MCF 10A (cell line): ENCODE data around the gene RAB11FIP5. TPM values are rescaled to one million over a fixed set of nuclear protein-coding genes. Genes with fewer than 3 reads are reported as not detected.

Source experiments
- BruUV-seq: library from RNA; stranded (reverse); fragments of 400-500 nt; replicated peaks from 2 replicates; lab custom pipeline; 2021; lab: Mats Ljungman, UMichigan
- CTCF ChIA-PET: fragments of 300-600 bp; sonication (Branson Sonifier 250); formaldehyde crosslinking; extraction: SDS; loops from one replicate; lab custom pipeline; 2021; ENCODE audit warnings: antibody characterized with exemption, inconsistent platforms; lab: Yijun Ruan, JAX
- POLR2A ChIA-PET: fragments of 300-600, 350-650 bp; sonication (Branson Sonifier 250); formaldehyde crosslinking; extraction: SDS; loops from one replicate; lab custom pipeline; 2020; ENCODE audit warnings: antibody characterized with exemption, inconsistent platforms; lab: Yijun Ruan, JAX
- DNase-seq: peaks from one replicate; pipeline ENCODE4 v3.0.0-alpha.2; 2018; ENCODE audit not compliant: unreplicated experiment
- H3K27ac Mint-ChIP-seq: one replicate; pipeline ENCODE4 v1.8.0; 2022; ENCODE audit warnings: mild to moderate bottlenecking, low read depth, mixed read lengths; ENCODE audit not compliant: unreplicated experiment
- H3K27me3 Mint-ChIP-seq: one replicate; pipeline ENCODE4 v1.8.0; 2022; ENCODE audit warnings: mixed read lengths; ENCODE audit not compliant: insufficient read depth, unreplicated experiment
- H3K36me3 Mint-ChIP-seq: one replicate; pipeline ENCODE4 v1.8.0; 2022; ENCODE audit warnings: mild to moderate bottlenecking, moderate library complexity, mixed read lengths; ENCODE audit not compliant: insufficient read depth, unreplicated experiment
- H3K4me1 Mint-ChIP-seq: one replicate; pipeline ENCODE4 v1.8.0; 2022; ENCODE audit warnings: mixed read lengths; ENCODE audit not compliant: insufficient read depth, unreplicated experiment
- H3K4me3 Mint-ChIP-seq: one replicate; pipeline ENCODE4 v1.8.0; 2022; ENCODE audit warnings: mild to moderate bottlenecking, moderate library complexity, mixed read lengths; ENCODE audit not compliant: unreplicated experiment
- H3K9me3 Mint-ChIP-seq: one replicate; pipeline ENCODE4 v1.8.0; 2022; ENCODE audit warnings: mixed read lengths; ENCODE audit not compliant: unreplicated experiment
- intact Hi-C: fragments of 100-400 bp; cut with micrococcal nuclease; formaldehyde crosslinking; loops from 2 replicates; pipeline ENCODE4 v1.14.1; 2022
- total RNA-seq: library from RNA; stranded (reverse); gene quantifications from 2 replicates; pipeline ENCODE4 v1.2.3, GENCODE V29; 2022
- TF ChIP-seq, protein P1 (sequence below): fragments of 200-600 bp; IDR thresholded peaks from one replicate; pipeline ENCODE4 v1.8.0; 2022; ENCODE audit warnings: antibody characterized with exemption, mild to moderate bottlenecking; ENCODE audit not compliant: unreplicated experiment

The RAB11FIP5 gene
- total RNA-seq, 1 experiment from 2014 or later = 36.9 TPM

DNA sequence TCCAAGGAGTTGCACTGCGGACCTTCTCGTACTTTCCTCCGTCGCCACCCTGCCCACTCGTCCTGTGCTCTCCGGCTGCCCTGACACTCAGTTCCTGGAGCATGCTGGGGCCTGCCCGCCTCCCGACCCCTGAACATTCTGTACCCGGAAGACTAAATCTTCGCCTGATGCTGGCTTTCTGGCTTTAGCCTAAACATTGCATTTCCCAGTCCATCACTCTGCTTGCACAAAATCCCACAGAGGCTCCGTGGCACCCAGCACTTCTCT is 40.7 kb downstream of the RAB11FIP5 start:
- no peaks in the 10 kb centered on the region for H3K27me3 Mint-ChIP-seq
- ChIA-PET CTCF (interaction anchor here (0.8 to 1.7 kb wide), 3 partner anchors 14 to 140 kb away, joined by 3 to 15 read pairs (median 5); no protein-coding TSS in a partner anchor), POLR2A (interaction anchor here (0.9 to 2.3 kb wide), 2 partner anchors 10 to 42 kb away, joined by 3 to 7 read pairs; no protein-coding TSS in a partner anchor)
- no TSS peak for BruUV-seq
- H3K9me3 Mint-ChIP-seq = no peaks in the 10 kb centered on the region
- TF ChIP-seq, protein P1, sequence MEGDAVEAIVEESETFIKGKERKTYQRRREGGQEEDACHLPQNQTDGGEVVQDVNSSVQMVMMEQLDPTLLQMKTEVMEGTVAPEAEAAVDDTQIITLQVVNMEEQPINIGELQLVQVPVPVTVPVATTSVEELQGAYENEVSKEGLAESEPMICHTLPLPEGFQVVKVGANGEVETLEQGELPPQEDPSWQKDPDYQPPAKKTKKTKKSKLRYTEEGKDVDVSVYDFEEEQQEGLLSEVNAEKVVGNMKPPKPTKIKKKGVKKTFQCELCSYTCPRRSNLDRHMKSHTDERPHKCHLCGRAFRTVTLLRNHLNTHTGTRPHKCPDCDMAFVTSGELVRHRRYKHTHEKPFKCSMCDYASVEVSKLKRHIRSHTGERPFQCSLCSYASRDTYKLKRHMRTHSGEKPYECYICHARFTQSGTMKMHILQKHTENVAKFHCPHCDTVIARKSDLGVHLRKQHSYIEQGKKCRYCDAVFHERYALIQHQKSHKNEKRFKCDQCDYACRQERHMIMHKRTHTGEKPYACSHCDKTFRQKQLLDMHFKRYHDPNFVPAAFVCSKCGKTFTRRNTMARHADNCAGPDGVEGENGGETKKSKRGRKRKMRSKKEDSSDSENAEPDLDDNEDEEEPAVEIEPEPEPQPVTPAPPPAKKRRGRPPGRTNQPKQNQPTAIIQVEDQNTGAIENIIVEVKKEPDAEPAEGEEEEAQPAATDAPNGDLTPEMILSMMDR = no peak
- H3K4me1 Mint-ChIP-seq = peaks cover 34% of the 10 kb centered on the region
- DNase-seq = no peak
- H3K36me3 Mint-ChIP-seq = peaks cover 32% of the 10 kb centered on the region
- intact Hi-C loops = loop anchor here (5.0 kb wide), 2 partner anchors 90 to 180 kb away; no protein-coding TSS in a partner anchor
- peak overlapping the region; percentile 88 for H3K4me3 Mint-ChIP-seq
- H3K27ac Mint-ChIP-seq = peak overlapping the region; percentile 88

- peak within 1 kb of the TSS; percentile 88 for H3K4me3 Mint-ChIP-seq
Observed at GRCh38 chr2:73071360-73072128, 41.2 kb downstream of the RAB11FIP5 start, which contains the start of gene SFXN5. Gene SFXN5, minus strand, starts transcription at chr2:73071712. Its CDS starts 7 bp downstream, at chr2:73071705.

DNA sequence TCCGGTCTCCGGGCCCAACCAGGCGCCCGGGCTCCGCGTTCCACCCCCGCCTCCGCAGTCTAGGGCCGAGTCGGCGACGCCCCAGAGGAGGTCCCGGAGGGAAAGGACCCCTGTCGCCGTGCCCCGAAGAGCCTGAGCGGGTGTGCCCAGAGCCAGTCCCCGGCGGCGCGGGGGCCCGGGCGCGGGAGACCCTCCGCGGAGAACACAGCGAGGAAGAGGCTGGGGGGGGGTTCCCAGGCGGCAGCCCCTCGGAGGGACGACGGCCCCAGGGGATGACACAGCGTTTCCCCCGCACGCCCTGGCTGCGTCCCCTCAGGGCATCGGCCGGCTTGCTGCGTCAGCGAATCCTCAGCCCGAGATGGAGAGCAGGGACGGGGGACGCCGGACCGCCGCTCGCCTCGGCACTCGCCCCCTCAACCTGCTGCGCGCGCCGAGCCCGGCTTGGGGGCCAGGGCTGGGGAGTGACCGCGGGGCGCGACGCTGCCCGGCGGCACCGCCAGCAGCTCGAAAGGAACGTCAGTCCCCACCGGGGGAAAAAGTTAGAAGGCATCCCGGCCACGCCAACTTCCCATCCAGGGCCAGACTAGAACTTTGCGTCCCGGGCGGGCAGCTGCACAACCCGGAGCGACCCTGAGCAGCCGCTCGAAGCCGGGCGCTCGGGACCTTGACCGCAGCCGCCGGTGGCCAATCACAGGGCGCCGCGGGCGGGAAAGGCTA is 41.9 kb downstream of the RAB11FIP5 start:
- no peak for DNase-seq
- Mint-ChIP-seq H3K4me3 (peak overlapping the region; percentile 88), H3K36me3 (peaks cover 27% of the 10 kb centered on the region), H3K27me3 (no peaks in the 10 kb centered on the region), H3K27ac (peak overlapping the region; percentile 88), H3K4me1 (peaks cover 34% of the 10 kb centered on the region), H3K9me3 (no peaks in the 10 kb centered on the region)
- TF ChIP-seq, protein P1 = no peak
- intact Hi-C loops = loop anchor here (2.0 to 5.0 kb wide), 3 partner anchors 78 to 178 kb away; no protein-coding TSS in a partner anchor
- ChIA-PET CTCF (interaction anchor here (0.6 to 1.0 kb wide), 3 partner anchors 106 to 178 kb away, joined by 3 to 4 read pairs (median 3); no protein-coding TSS in a partner anchor), POLR2A (interaction anchor here (0.8 to 2.9 kb wide), 5 partner anchors 9 to 164 kb away, joined by 3 to 24 read pairs (median 4); partner anchors contain the start of gene RAB11FIP5)
- BruUV-seq = no TSS peak

More at GRCh38 chr2:73071360-73072128, 41.2 kb downstream of the RAB11FIP5 start, which contains the start of gene SFXN5:
- TF ChIP-seq, protein P1 = no peak
- DNase-seq = peak; percentile 97
- H3K9me3 Mint-ChIP-seq = no peaks in the 10 kb centered on the region
- CTCF ChIA-PET = interaction anchor here (0.7 kb wide), 1 partner anchor 179 kb away, joined by 3 read pairs; no protein-coding TSS in a partner anchor
- peaks cover 34% of the 10 kb centered on the region for H3K4me1 Mint-ChIP-seq
- POLR2A ChIA-PET = interaction anchor here (0.8 to 2.9 kb wide), 5 partner anchors 9 to 163 kb away, joined by 3 to 24 read pairs (median 4); partner anchors contain the start of gene RAB11FIP5
- BruUV-seq = no TSS peak
- H3K27ac Mint-ChIP-seq = peak within 1 kb of the TSS; percentile 88
- H3K36me3 Mint-ChIP-seq = peaks cover 27% of the 10 kb centered on the region
- H3K27me3 Mint-ChIP-seq = no peaks in the 10 kb centered on the region
- intact Hi-C loops = loop anchor here (2.0 to 5.0 kb wide), 3 partner anchors 79 to 179 kb away; no protein-coding TSS in a partner anchor
